GM12878 (cell line): Measurements from ENCODE around the gene FCRLB. TPM values are rescaled to one million over a fixed set of nuclear protein-coding genes. Genes with fewer than 3 reads are reported as not detected.
A peak's percentile ranks its signal among the peaks of the same experiment; 100 is the strongest.

ENCODE experiments used
- ATAC-seq: fragments of 200-7000 bp; cut with Tn5 transposase; 3 replicates; pipeline ENCODE4 v1.9.1; 2020; ENCODE audit warnings: mild to moderate bottlenecking, moderate library complexity
- BruUV-seq: library from RNA; stranded (reverse); fragments of 400-500 nt; replicated peaks from 2 replicates; lab custom pipeline; 2021; lab: Mats Ljungman, UMichigan
- CTCF ChIA-PET: fragments of 300-600 bp; sonication (Branson Sonifier 250); formaldehyde crosslinking; extraction: SDS; loops from one replicate; lab custom pipeline; 2021; ENCODE audit warnings: inconsistent platforms; lab: Yijun Ruan, JAX
- POLR2A ChIA-PET: fragments of 350-600 bp; formaldehyde crosslinking; extraction: SDS; loops from one replicate; lab custom pipeline; 2021; ENCODE audit warnings: inconsistent platforms; lab: Charles Lee
- RAD21 ChIA-PET: fragments of 300-600 bp; sonication (Branson Sonifier 250); formaldehyde crosslinking; loops from one replicate; lab custom pipeline; 2023; ENCODE audit warnings: antibody characterized with exemption; ENCODE audit not compliant: unreplicated experiment; lab: Charles Lee
- SMC1A ChIA-PET: fragments of 300-600 bp; sonication (Branson Sonifier 250); formaldehyde crosslinking; loops from one replicate; lab custom pipeline; 2023; ENCODE audit not compliant: unreplicated experiment, uncharacterized antibody; lab: Charles Lee
- DNase-seq: peaks from one replicate; pipeline ENCODE4 v3.0.0-alpha.2; 2011; ENCODE audit warnings: low read depth, low spot score
- FAIRE-seq: peaks from 3 replicates; lab custom pipeline; 2011; peaks lifted over from hg19 to GRCh38; lab: Jason Lieb, UNC
- H2AFZ ChIP-seq: 2 replicates; pipeline ENCODE4 v1.6.0; 2011; ENCODE audit warnings: low read depth, low read length, control low read depth; ENCODE audit not compliant: control insufficient read depth
- H3K27ac ChIP-seq: 2 replicates; pipeline ENCODE4 v1.5.1; 2011; ENCODE audit warnings: control low read depth; ENCODE audit not compliant: control insufficient read depth, insufficient read depth
- H3K27me3 ChIP-seq, 2 experiments: replicated peaks in 1 of 2; 2 replicates each; pipeline versions ENCODE4 v1.6.0 to v1.6.1; 2011; ENCODE audit warnings: low read length in 1 of 2; ENCODE audit not compliant: control insufficient read depth in 2 of 2, insufficient read depth in 2 of 2
- H3K36me3 ChIP-seq, 2 experiments: 2 replicates each; pipeline ENCODE4 v1.5.1; 2011; ENCODE audit warnings: low read length in 1 of 2; ENCODE audit not compliant: control insufficient read depth in 2 of 2, insufficient read depth in 2 of 2
- H3K4me1 ChIP-seq: 2 replicates; pipeline ENCODE4 v1.6.1; 2011; ENCODE audit warnings: mild to moderate bottlenecking, low read length, moderate library complexity, mixed read lengths; ENCODE audit not compliant: control insufficient read depth, insufficient read depth
- H3K4me2 ChIP-seq: 2 replicates; pipeline ENCODE4 v1.6.0; 2011; ENCODE audit warnings: control low read depth; ENCODE audit not compliant: control insufficient read depth, insufficient read depth
- H3K4me3 ChIP-seq: fragments of 200-600 bp; sonication (generic); 2 replicates; pipeline ENCODE4 v1.5.1; 2016
- H3K79me2 ChIP-seq: 2 replicates; pipeline ENCODE4 v1.6.0; 2011; ENCODE audit warnings: low read length; ENCODE audit not compliant: control insufficient read depth, insufficient read depth
- H3K9ac ChIP-seq: 2 replicates; pipeline ENCODE4 v1.8.0; 2011; ENCODE audit warnings: low read length, control low read depth, mixed read lengths; ENCODE audit not compliant: control insufficient read depth, insufficient read depth
- H3K9me3 ChIP-seq: replicated peaks from 3 replicates; pipeline ENCODE4 v1.5.1; 2011; ENCODE audit warnings: mild to moderate bottlenecking, low read length; ENCODE audit not compliant: control insufficient read depth, insufficient read depth
- H4K20me1 ChIP-seq: 2 replicates; pipeline ENCODE4 v1.6.0; 2011; ENCODE audit not compliant: control insufficient read depth, insufficient read depth
- EP300 ChIP-seq, 2 experiments: fragments of 150-350 bp in 1 of 2; IDR thresholded peaks; 2 replicates each; pipeline ENCODE4 v1.6.1; 2011 to 2012; ENCODE audit warnings: low read depth in 2 of 2, low read length in 2 of 2, borderline replicate concordance in 1 of 2, improper control_type of control experiment in 1 of 2, inconsistent platforms in 1 of 2; ENCODE audit not compliant: control insufficient read depth in 1 of 2
- EZH2 ChIP-seq: IDR thresholded peaks from 2 replicates; pipeline ENCODE4 v1.6.1; 2012; ENCODE audit warnings: low read depth, mild to moderate bottlenecking, control low read depth, inconsistent platforms, low read length, borderline replicate concordance; ENCODE audit not compliant: control insufficient read depth
- IRF4 ChIP-seq: IDR thresholded peaks from 2 replicates; pipeline ENCODE4 v1.6.1; 2011; ENCODE audit warnings: low read depth, low read length
- KLF5 ChIP-seq: fragments of 450-650 bp; IDR thresholded peaks from 2 replicates; pipeline ENCODE4 v1.6.1; 2014; ENCODE audit warnings: mild to moderate bottlenecking; ENCODE audit not compliant: partially characterized antibody
- WGBS: methylation state at CpG from one replicate; pipeline ENCODE4 v1.1.6; 2016; ENCODE audit warnings: low lambda C conversion rate; ENCODE audit not compliant: insufficient replicate concordance, insufficient coverage; ENCODE audit errors: missing lambda C conversion rate; 5-methylcytosine and 5-hydroxymethylcytosine counted together
- in situ Hi-C: fragments of 300-500 bp; cut with MboI; formaldehyde crosslinking; loops from 9 replicates; pipeline ENCODE4 v1.14.3; 2018; ENCODE audit warnings: mixed read lengths
- intact Hi-C: fragments of 100-400 bp; cut with micrococcal nuclease; formaldehyde crosslinking; loops from one replicate; pipeline ENCODE4 v1.14.2; 2022; ENCODE audit not compliant: unreplicated experiment
- polyA plus RNA-seq, 11 experiments: library from polyadenylated mRNA; depleted of rRNA in 4 of 11; unstranded in 6 of 11; stranded (reverse) in 5 of 11; fragments of >200 nt; fragmentation: Nextera tagmentation in 4 of 11; fragmentation: Illumina TruSeq in 1 of 11; extraction: Ambion mirVana in 4 of 11; extraction: Trizol in 1 of 11; gene quantifications; 1 replicate in 1 of 11; 2 replicates in 10 of 11; pipeline versions ENCODE4 v1.2.1 to v1.2.3, GENCODE V29; 2011 to 2016; ENCODE audit warnings: inconsistent platforms in 2 of 11, missing spikeins in 2 of 11, low read depth in 1 of 11
- total RNA-seq, 4 experiments: library from RNA; depleted of rRNA in 3 of 4; stranded (reverse); fragments of >200 nt in 3 of 4; fragmentation: Illumina TruSeq in 1 of 4; extraction: Trizol in 1 of 4; gene quantifications; 2 replicates each; pipeline versions ENCODE4 v1.2.1 to v1.2.3, GENCODE V29; 2013 to 2021
- TF ChIP-seq, protein P1 (sequence below): fragments of 450-650 bp; IDR thresholded peaks from 2 replicates; pipeline ENCODE4 v1.6.1; 2018; ENCODE audit warnings: borderline replicate concordance, mild to moderate bottlenecking; ENCODE audit not compliant: partially characterized antibody
- TF ChIP-seq, protein P2 (sequence below): fragments of 450-650 bp; IDR thresholded peaks from 2 replicates; pipeline ENCODE4 v1.6.1; 2017; ENCODE audit warnings: mild to moderate bottlenecking, moderate library complexity
- TF ChIP-seq, protein P3 (sequence below): fragments of 450-650 bp; IDR thresholded peaks from 2 replicates; pipeline ENCODE4 v1.6.1; 2017; ENCODE audit warnings: mild to moderate bottlenecking
- TF ChIP-seq, protein P4 (sequence below): IDR thresholded peaks from 2 replicates; pipeline ENCODE4 v1.6.1; 2011; ENCODE audit warnings: borderline replicate concordance, low read depth, mild to moderate bottlenecking, moderate library complexity, mixed read lengths, low read length; ENCODE audit not compliant: insufficient read depth; ENCODE audit errors: extremely low read length

FCRLB gene
- total and polyA plus RNA-seq, 10 of the 15 experiments (the other 5 are each of a cell fraction or from before 2014, with no cell fraction given) = 0.55 to 11.7 (median 5.6) TPM

DNA sequence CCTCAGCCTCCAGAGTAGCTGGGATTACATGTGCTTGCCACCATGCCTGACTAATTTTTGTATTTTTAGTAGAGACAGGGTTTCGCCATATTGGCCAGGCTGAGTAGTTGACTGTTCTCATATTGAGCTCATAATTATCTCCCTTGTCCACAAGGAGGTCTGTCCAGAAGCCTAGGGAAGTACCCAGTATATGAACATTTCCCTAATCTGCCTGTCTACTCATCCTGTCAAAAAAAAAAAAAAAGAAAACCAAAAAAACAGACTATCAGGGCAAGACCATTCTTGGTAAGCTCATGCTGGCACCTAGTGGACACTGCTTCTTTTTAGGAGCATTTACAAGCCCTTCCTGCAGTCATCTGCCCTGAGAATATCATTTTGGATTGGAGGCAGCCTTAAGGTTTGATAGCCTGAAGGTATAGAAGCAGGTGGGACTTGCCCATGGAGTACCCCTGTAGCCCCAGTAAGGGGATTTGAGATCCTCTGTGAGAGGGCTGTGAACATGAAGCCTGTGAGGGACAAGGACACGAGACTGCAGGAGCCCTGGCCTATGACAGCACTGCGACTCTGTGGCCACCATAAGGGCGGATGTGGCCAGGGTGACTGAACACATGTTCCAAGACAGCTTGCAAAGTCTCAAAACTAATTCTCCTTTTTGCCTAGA is 17.4 kb downstream of the FCRLB start:
- intact Hi-C loops (loop anchor here (1.0 to 5.0 kb wide), 3 partner anchors 32 to 171 kb away; partner anchors contain the start of gene FCRLA), in situ Hi-C loops (loop anchor here (5.0 kb wide), 1 partner anchor 91 kb away; no protein-coding TSS in a partner anchor)
- Histone ChIP-seq H3K4me3 (no peak overlapping the region), H3K27me3 (no peaks in the 10 kb centered on the region), H3K9me3 (no peaks in the 10 kb centered on the region), H2AFZ (peak overlapping the region; percentile 85), H3K27ac (peak overlapping the region; percentile 83), H3K79me2 (no peaks in the 10 kb centered on the region), H3K36me3 (no peaks in the 10 kb centered on the region), H3K4me1 (peaks cover 62% of the 10 kb centered on the region), H3K9ac (peak overlapping the region; percentile 17), H4K20me1 (no peaks in the 10 kb centered on the region), H3K4me2 (peak overlapping the region; percentile 36)
- ATAC-seq = peak; percentile 89
- POLR2A ChIA-PET = interaction anchor here (0.6 to 5.0 kb wide), 8 partner anchors 8 to 322 kb away, joined by 3 to 34 read pairs (median 4); partner anchors contain the start of genes DUSP12 and FCRLA
- CTCF ChIA-PET = interaction anchor here (0.5 to 16.4 kb wide), 39 partner anchors 10 to 547 kb away, joined by 3 to 262 read pairs (median 4); partner anchors contain the start of genes DUSP12, FCRLA and TOMM40L
- peak; percentile 80 for FAIRE-seq
- DNase-seq = peak; percentile 93
- BruUV-seq = no TSS peak
- WGBS = 2% methylated on average over 4 of the region's 4 CpGs
- SMC1A ChIA-PET = interaction anchor here (0.7 to 9.7 kb wide), 34 partner anchors 9 to 546 kb away, joined by 3 to 97 read pairs (median 5); partner anchors contain the start of genes DUSP12, FCGR2A, FCRLA and TOMM40L
- RAD21 ChIA-PET = interaction anchor here (0.5 to 6.4 kb wide), 31 partner anchors 10 to 573 kb away, joined by 3 to 85 read pairs (median 5); partner anchors contain the start of genes DUSP12, FCRLA, PPOX and TOMM40L
- TF ChIP-seq, protein P1, sequence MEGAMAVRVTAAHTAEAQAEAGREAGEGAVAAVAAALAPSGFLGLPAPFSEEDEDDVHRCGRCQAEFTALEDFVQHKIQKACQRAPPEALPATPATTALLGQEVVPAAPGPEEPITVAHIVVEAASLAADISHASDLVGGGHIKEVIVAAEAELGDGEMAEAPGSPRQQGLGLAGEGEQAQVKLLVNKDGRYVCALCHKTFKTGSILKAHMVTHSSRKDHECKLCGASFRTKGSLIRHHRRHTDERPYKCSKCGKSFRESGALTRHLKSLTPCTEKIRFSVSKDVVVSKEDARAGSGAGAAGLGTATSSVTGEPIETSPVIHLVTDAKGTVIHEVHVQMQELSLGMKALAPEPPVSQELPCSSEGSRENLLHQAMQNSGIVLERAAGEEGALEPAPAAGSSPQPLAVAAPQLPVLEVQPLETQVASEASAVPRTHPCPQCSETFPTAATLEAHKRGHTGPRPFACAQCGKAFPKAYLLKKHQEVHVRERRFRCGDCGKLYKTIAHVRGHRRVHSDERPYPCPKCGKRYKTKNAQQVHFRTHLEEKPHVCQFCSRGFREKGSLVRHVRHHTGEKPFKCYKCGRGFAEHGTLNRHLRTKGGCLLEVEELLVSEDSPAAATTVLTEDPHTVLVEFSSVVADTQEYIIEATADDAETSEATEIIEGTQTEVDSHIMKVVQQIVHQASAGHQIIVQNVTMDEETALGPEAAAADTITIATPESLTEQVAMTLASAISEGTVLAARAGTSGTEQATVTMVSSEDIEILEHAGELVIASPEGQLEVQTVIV = no peak
- peak; percentile 29; the same call in 1 of the 2 replicates for TF ChIP-seq IRF4
- 0 out of 4 replicates have a peak, but pooled peaks of 1 of the 2 experiments have one; percentile 5 for TF ChIP-seq EP300 (IDR thresholded peaks at IDR 0.05; ENCODE audit: borderline replicate concordance in 1 of 2, control insufficient read depth in 1 of 2, low read depth in 2 of 2, low read length in 2 of 2)
- peak; percentile 37 for TF ChIP-seq KLF5
- TF ChIP-seq, protein P2, sequence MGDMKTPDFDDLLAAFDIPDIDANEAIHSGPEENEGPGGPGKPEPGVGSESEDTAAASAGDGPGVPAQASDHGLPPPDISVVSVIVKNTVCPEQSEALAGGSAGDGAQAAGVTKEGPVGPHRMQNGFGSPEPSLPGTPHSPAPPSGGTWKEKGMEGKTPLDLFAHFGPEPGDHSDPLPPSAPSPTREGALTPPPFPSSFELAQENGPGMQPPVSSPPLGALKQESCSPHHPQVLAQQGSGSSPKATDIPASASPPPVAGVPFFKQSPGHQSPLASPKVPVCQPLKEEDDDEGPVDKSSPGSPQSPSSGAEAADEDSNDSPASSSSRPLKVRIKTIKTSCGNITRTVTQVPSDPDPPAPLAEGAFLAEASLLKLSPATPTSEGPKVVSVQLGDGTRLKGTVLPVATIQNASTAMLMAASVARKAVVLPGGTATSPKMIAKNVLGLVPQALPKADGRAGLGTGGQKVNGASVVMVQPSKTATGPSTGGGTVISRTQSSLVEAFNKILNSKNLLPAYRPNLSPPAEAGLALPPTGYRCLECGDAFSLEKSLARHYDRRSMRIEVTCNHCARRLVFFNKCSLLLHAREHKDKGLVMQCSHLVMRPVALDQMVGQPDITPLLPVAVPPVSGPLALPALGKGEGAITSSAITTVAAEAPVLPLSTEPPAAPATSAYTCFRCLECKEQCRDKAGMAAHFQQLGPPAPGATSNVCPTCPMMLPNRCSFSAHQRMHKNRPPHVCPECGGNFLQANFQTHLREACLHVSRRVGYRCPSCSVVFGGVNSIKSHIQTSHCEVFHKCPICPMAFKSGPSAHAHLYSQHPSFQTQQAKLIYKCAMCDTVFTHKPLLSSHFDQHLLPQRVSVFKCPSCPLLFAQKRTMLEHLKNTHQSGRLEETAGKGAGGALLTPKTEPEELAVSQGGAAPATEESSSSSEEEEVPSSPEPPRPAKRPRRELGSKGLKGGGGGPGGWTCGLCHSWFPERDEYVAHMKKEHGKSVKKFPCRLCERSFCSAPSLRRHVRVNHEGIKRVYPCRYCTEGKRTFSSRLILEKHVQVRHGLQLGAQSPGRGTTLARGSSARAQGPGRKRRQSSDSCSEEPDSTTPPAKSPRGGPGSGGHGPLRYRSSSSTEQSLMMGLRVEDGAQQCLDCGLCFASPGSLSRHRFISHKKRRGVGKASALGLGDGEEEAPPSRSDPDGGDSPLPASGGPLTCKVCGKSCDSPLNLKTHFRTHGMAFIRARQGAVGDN = peak; percentile 94
- TF ChIP-seq, protein P3, sequence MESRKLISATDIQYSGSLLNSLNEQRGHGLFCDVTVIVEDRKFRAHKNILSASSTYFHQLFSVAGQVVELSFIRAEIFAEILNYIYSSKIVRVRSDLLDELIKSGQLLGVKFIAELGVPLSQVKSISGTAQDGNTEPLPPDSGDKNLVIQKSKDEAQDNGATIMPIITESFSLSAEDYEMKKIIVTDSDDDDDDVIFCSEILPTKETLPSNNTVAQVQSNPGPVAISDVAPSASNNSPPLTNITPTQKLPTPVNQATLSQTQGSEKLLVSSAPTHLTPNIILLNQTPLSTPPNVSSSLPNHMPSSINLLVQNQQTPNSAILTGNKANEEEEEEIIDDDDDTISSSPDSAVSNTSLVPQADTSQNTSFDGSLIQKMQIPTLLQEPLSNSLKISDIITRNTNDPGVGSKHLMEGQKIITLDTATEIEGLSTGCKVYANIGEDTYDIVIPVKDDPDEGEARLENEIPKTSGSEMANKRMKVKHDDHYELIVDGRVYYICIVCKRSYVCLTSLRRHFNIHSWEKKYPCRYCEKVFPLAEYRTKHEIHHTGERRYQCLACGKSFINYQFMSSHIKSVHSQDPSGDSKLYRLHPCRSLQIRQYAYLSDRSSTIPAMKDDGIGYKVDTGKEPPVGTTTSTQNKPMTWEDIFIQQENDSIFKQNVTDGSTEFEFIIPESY = no peak
- TF ChIP-seq, protein P4, sequence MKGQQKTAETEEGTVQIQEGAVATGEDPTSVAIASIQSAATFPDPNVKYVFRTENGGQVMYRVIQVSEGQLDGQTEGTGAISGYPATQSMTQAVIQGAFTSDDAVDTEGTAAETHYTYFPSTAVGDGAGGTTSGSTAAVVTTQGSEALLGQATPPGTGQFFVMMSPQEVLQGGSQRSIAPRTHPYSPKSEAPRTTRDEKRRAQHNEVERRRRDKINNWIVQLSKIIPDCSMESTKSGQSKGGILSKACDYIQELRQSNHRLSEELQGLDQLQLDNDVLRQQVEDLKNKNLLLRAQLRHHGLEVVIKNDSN = no peak
- no peak for TF ChIP-seq EZH2
